NCI-H748 (cell line): Measurements from ENCODE around the gene SUB1.
"Not testable (repeated sequence)": the region's sequence is repeated elsewhere in the genome, so short reads cannot be mapped to it uniquely, and the experiment has no call there.

Source experiments
- DNase-seq: peaks from one replicate; lab custom pipeline; 2025; ENCODE audit not compliant: unreplicated experiment; lab: John Stamatoyannopoulos, UW

The SUB1 gene

DNA sequence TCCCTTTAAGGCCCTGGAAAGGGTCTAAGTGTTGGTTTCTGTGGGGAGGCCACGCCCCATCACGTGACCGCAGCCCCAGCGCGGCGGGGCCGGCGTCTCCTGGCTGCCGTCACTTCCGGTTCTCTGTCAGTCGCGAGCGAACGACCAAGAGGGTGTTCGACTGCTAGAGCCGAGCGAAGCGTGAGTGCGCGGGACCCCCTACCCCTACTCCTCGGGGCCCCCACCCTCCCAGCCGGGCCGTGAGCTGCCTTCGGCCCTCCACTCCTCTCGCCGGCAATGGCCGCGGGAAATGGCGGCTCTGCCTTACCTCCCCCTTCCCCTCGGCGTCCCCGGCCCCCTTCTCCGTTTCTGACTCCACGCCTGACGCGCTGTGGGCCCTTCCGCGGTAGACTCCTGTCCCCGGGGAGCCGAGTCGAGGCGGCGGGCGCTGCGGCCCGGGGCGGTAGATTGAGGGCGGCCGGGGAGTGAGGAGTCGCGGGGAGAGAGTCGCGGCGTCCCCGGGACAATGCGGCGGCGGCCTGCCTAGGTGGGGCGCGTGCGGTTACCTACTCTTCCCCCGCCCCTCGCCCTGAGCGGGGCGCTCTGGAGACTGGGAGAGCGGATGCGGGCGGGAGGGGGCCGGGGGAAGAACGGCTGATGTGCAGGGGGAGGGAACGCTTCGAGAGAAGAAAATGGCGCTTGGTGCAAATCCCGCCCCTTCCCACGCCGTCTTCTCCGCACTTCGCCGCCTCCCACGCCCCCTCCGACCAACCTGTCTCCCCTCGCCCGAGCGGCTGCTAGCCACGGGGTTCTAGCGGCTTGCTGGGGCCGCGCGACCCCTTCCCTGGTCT lies at the start of gene SUB1:
SUB1 (plus strand) TSS at position 112 of the 830 bp plus-strand sequence. CDS start 2,956 bp downstream, outside the sequence.
- peak; percentile 100 for DNase-seq

DNA sequence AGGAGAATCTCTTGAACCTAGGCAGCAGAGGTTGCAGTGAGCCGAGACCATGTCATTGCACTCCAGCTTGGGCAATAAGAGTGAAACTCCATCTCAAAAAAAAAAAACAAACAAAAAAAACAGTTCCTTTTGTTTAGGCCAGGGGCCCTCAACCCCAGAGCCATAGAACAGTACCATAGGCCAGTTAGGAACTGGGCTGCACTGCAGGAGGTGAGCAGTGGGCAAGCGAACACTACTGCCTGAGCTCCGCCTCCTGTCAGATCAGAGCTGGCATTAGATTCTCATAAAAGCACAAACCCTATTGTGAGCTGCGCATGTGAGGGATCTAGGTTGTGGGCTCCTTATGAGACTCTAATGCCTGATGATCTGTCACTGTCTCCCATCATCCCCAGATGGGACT lies 49.1 kb upstream of the SUB1 start:
- no peak for DNase-seq

DNA sequence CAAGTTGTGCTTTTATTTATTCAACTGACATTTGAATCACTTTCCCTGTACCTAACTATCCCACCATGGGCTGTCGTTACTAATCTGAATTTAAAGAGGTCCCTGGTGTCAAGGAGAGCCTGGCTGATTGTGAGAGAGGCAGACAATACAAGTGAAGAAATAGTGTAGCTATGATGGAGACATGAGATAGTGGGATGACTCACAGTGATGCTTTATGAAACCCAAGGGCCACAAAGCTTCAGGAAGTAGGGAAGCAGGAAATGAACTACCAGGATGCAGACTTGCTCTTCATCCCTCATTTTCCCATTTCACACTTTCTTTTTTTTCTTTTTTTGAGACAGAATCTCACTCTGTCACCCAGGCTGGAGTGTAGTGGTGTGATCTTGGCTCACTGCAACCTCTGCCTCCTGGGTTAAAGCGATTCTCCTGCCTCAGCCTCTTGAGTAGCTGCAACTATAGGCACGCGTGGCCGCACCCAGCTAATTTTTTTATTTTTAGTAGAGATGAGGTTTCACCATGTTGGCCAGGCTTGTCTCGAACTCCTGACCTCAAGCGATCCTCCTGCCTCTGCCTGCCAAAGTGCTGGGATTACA lies 47.8 kb upstream of the SUB1 start:
- not testable (repeated sequence) for DNase-seq

DNA sequence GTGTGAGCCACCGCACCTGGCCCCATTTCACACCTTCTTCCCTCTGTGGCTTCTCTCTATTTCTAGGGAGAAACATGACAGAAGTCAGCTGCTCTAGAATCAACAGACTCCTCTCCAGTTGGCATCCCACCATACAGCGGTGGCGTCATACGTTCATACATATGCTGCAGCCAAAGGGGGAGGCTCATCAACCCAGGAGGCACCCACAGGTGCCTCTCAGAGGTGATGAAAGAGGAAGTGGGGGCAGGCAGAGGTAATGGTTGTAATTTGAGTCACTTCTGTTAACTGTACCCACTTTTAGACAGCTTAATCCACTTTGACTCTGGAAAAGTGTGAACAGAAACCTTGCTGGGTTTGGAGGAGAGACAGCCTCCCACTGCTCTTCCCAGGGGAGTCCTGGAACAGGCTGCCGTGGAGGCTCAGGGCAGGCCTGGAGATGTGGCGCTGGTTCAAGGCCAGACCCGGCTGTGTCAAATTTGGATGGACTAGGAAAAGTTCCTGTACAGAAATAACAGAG lies 47.3 kb upstream of the SUB1 start:
- DNase-seq = no peak

DNA sequence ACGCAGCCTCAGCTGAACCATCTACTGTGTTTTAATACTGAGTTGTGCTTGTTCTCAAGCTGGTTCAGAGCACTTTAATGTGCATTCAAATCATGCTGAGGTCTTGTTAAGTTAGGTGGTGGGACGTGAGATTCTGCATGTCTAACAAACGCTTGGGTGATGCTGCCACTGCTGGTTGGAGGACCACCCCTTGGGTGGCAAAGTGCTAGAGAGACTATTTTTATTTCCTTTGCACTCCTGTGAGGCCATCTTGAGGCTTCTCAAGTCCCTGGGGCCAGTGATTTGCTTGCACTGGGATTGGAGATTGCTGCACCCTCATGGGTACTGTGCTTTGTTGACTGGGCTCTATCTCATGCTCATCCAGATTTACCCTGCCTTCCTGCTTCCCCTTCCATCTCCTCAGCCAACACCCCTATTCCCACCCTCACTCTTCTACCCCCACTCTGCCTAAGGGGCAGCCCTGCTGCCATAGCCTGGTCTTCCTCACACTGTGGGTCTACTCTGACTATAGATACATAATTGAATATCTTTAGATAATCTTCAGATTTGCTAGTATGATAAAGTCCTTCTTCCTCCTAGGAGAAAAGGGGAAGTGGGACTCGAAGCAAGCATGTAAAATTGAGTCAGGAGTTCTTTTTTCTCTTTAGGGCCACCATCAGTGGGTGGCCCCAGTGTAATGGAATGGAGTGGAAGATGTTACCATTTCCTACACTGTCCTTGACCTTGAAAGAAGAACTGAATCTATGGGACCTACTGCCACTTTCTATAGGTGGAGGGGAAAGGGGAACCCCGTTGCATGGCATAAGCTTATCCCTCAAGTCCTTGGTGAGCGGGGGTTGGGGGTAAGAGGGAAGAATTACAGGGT lies 45.1 kb upstream of the SUB1 start:
- no peak for DNase-seq

DNA sequence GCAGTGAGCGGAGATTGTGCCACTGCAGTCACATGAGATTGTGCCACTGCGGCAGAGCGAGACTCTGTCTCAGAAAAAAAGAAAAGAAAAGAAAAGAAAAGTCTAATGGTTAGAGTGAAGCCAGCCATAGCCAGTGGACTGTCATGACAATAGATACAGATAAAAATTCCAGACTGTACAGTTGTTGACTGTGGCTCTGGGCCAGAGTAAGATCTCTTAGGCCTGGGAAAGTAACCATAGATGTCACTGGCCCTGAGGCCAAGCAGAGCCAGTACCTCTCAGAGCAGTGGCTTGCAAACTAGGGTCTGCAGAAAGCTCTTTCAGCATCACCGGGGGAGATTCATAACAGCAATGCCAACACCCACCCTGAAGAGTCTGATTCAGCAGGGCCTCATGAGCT lies 44.1 kb upstream of the SUB1 start:
- no peak for DNase-seq

DNA sequence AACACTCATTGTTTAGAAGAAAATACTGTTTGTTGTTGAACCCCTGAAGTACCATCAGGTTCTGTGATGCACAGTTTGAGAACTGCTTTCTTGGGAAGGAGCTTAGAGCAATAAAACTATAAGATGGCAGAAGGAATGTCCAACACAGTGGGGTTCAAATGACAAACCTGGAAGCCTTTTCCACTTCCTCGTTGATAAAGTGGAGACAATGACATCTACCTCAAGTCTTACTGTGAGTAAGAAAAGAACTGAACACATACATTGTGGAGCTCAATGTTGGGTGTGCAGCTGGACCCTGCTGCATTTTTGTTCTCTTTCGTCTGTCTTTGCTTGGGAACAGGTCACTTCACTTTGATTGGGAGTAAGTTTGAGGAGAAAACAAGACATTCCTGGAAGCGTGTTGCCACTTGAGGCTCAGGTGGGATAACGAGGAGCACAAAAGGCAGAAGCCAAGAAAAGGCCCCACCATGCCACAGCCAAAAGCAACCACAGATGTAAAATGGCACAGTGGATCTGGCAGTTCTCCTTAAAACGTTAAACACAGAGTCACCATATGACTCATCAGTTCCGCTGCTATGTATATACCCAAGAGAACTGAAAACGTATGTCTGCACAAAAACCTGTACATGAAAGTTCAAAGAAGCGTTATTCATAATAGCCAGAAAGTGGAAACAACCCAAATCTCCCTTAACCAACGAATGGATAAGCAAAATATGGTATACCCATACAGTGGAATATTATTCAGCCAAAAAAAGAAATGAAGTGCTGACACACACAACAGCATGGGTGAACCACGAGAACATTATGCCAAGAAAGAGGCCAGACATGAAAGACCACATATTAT lies 42.9 kb upstream of the SUB1 start:
- no peak for DNase-seq

DNA sequence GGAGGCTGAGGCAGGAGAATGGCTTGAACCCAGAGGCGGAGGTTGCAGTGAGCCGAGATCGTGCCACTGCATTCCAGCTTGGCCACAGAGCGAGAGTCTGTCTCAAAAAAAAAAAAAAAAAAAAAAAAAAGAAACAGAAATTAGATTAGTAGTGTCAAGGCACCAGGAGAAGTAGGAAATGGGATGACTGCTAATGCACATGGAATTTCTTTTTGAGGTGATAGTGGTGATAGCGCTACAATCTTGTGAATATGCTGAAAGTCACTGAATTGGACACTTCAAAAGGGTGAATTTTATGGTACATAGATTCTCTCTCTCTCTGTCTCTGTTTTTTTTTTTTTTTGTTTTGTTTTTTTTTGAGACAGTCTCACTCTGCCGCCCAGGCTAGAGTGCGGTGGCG lies 42.1 kb upstream of the SUB1 start:
- DNase-seq = no peak

DNA sequence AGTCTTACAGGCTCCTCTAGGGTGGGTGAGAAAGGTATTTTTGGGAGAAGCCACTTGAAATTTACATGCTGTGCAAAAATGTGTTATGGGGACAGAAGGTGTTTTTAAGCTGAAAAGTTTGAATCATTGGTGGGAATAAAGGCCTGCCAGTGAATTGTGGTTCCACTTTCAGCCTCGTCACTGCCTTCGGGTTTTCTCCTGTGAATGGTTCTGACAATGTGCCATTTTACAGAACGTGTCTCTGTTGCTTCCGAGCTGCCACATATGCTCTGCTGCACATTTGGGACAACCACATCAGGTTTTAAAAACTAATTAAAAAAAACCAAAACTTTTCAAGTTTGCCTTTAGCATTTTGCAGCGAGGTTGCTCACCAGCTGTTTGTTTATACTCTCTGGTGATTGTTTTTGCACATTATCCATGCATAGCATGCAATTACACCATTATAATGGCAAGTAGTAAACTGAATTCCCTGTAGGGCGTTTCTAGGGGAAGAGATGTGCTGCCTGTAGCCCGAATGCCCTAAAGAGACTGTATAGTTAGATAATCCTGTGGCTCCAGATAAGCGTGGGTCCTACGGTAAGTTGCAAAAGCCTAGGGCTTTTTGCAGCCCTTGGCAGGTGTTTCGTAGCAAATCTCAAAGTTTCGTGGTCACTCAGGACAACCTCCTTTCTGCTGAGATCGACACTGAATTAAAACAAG lies 40.1 kb upstream of the SUB1 start:
- DNase-seq = no peak

DNA sequence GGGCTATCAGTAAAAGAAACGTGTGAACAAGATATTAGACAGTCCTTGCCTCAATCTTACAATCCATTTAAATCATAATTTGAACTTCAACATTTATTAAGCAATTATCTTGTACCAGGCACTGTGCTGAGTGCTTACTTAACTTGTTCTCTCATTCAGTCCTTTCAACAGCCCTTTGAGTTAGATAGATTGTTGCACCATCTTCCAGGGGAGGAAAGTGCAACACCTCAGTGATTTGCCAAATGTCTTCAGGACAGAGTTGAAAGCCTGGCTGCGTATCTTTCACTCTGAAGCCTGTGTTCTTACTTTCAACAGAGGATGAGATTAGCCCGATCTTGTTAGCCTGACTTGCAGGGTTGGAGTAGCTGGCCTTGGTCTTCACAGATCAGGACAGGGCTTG lies 34.2 kb upstream of the SUB1 start:
- no peak for DNase-seq

DNA sequence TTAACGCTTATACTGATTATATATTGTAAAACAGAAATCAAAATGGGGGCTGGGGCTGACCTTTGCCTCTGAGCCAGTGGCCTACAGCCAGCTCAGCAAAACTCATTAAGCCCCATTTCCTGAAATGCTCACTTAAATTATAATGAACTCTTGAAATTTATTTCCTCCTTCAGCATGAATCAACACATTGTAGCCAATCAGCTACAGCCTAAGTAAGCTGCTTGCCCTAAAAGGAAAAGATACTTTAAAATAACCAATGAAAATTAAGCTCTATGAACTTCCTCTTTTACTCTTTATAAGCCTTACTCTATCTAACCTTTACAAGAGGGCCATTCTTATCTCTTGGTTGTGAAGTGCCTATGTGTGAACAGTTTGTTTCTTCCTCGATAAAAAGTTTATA lies 33.5 kb upstream of the SUB1 start:
- no peak for DNase-seq

DNA sequence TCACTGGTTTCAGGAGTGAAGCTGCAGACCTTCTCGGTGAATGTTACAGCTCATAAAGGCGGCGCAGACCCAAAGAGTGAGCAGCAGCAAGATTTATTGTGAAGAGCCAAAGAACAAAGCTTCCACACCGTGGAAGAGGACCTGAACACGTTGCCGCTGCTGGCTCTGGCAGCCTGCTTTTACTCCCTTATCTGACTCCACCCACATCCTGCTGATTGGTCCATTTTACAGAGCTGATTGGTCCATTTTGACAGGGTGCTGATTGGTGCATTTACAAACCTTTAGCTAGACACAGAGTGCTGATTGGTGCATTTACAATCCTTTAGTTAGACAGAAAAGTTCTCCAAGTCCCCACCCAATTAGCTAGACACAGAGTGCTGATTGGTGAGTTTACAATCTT lies 32.9 kb upstream of the SUB1 start:
- not testable (repeated sequence) for DNase-seq

DNA sequence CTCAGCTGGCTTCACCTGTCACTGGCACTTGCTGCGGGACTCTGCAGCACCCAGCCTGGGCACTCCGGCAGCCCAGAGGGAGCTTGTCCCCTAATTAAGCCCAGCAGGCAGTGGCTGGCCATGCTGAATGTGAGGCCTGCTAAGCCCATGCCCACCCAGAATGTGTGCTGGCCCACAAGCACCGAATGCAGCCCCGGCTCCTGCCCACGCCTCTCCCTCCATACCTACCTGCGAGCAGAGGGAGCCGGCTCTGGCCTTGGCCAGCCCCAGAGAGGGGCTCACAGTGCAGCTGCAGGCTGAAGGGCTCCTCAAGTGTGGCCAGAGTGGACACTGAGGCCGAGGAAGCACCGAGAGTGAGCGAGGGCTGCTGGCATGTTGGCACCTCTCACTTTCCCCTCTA lies 32.4 kb upstream of the SUB1 start:
- DNase-seq = no peak

DNA sequence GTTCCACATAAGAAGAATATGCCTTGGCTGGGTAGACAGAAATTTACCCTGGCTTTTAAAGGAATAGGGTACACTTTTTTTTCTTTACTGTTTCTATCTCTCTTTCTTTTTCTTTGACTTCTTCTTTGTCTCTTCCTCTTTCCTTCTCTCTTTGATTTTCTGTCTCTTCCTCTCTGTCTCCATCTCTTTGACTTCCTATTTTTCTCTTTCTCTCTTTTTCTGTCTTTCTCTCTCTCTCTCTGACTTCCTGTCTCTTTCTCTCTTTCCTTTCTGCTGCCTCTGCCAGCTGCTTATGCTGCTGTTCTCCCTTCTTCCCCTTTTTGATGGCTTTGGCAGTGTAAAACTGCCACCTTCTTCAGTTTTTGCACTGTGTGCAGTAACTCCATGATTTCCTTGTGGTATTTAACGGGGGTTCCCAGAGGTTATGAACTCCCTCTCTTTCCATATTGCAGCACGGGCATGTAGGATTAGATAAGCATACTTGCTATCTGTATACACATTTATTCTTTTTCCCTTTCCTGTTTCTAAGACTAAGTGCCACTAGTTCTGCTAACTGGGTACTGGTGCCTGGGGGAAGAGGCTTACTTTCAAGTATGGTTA lies 31.1 kb upstream of the SUB1 start:
- DNase-seq = not testable (repeated sequence)

DNA sequence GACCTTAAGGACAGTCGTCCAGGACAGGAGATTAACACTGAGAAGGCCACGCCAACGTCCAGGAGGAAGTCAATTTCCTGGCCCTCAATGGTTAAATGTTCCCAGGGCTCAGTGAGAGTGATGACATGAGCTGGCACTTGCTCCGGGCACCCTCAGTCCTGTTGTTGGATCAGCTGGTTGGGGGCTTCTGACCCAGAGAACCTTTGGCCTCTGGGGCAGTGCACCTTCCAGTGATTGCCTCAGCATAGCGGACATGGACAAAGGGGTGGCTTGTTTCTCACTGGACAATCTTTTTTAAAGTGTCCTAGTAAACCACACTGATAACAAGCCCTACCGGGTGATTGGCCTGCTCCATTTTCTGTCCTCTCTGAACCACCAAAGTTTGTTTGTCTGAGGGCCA lies 28.8 kb upstream of the SUB1 start:
- not testable (repeated sequence) for DNase-seq

DNA sequence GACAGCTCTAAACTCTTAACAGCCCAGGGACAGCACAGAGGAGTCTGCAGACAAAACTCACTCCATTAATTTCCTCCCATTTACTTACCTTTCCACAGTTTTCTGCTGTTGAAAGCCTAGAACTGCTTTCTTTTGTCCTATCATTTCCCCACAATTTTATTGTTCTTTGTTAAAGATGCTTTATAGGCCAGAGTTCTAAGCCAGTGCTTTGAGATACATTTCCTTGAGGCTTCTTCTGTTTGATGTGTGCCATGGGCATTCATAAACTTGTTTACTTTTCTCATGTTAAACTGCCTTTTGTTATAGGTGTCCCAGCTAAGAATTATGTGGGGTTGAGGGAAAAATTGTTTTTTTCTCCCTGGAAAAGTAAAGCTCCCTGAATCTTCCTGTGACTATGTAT lies 25.9 kb upstream of the SUB1 start:
- DNase-seq = no peak

DNA sequence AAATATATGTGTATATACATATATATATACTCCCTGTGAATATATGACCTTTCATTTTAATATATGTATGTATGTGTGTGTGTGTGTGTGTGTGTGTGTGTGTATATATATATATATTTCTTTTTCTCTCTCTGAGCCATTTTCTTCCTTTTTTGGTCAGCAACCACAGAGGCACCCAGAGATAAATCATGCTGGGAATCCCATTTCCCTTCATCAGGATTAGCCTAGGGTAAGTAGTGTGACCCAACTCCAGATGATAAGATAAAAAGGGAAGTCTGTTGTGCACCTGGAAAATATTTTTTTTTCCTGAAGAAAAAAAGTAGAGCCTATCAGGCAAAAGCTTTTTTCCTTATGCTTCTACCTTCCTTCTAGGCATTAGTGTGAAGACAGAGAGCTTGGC lies 25.4 kb upstream of the SUB1 start:
- DNase-seq = no peak

DNA sequence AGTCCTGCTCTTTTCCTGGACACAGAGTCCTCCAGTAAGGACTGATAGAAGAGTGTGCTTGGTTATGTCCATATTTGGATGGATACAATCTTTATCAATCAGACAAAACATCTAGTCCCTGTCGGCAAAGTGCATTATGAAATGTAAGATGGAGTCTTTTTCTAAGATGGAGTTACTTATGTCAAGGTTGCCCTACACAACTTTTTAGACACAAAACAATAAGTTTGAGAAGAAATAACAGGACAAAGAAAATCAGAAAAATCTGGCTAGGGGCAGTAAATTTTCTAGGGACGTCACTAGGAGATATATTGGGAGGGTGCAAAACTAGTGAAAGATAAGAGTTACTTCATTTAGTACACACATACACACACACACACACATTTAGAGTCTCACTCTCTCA lies 23.3 kb upstream of the SUB1 start:
- no peak for DNase-seq

DNA sequence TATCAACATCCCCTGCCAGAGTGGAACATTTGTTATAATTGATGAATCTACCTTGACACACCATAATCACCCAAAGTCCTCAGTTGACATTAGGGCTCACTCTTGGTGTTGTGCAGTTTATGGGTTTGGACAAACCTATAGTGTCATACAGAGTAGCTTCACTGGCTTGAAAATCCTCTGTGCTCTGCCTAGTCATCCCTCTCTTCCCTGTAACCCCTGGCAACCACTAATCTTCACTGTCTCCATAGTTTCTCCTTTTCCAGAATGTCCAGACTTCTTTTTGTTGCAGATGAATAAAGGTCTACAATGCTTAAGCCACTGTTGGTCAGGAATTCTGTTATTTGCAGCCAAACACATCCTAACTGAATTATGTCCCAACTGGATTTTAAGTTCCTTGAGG lies 22.5 kb upstream of the SUB1 start:
- no peak for DNase-seq

DNA sequence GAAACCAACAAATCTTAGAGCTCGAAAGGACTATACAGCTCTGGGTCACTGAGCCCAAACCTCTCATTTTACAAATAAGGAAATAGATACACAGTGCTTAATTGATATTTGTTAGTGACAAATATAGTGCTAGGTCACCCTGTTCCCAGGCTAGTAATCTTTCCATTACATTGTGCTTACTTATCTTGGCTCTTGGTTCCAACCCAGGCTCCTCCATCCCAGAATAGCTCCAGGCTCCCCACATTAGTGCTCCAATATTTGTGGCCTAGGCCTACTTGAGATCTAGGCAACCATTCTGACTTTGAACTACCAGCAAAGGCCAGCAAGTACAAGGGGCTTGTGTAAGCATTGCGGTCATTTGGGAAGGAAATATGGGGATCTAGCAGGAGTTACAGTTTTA lies 21.7 kb upstream of the SUB1 start:
- DNase-seq = no peak
